NCI-H510A treated with DMSO at 0.1 percent for 48 hours (cell line): ENCODE results near the gene MED27.
"Not testable (repeated sequence)": the region's sequence is repeated elsewhere in the genome, so short reads cannot be mapped to it uniquely, and the experiment has no call there.

Source experiments
- DNase-seq: peaks from one replicate; lab custom pipeline; 2025; lab: John Stamatoyannopoulos, UW

MED27 gene

GRCh38 chr9:132016456-132016855 is 63.2 kb downstream of the MED27 start:
- DNase-seq = no peak

GRCh38 chr9:132015866-132016265 is 63.8 kb downstream of the MED27 start:
- no peak for DNase-seq

DNA sequence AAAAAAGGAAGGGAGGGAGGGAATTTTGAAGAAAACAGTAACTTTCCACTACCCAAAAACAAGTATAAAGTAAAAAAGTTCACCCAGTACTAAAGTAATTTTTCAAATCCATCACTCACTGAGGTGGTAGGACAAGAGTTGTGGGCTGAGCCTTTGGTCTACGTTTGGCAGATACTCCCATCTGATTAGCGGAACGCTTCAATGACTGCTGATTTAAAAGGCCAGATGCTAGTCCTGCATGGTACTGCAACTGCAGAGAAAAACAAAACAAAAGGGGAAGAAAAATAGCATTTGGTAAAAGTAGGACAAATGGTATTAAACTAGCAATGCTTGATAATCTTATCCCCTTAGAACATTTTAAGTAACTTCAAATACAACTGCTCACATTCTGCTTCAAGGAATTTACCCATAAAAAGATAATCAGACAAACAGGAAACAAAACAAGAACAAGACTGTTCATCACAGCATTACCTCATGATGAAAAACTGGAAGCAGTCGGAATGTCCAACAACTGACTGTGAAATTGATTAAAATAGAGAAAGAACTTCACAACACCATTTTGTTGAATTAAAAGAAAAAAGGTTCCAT is 65.4 kb downstream of the MED27 start:
- DNase-seq = no peak

GRCh38 chr9:132012704-132013357 is 66.8 kb downstream of the MED27 start:
- DNase-seq = no peak

DNA sequence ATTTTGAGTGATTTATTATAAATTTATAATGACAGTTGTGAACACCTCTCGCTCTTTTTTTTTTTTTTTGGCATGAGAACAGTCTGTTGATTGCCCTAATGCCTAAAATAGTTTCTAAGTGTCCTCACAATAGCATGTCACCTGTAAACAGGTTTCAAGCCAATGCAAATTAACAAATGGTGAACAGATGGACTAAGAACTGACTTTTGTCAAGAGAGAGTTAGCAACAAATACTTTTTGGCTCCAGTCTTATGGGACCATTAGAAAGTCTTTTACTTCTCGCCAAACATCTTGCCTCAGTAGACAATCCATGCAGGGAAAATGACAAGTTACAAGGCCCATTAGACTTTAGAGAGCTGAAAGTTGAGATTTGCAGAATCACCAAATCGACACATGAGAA is 67.8 kb downstream of the MED27 start:
- DNase-seq = no peak

GRCh38 chr9:132011309-132011708 is 68.4 kb downstream of the MED27 start:
- DNase-seq = no peak

- DNase-seq = not testable (repeated sequence)
Measured at GRCh38 chr9:132010201-132010600, 69.5 kb downstream of the MED27 start.

DNA sequence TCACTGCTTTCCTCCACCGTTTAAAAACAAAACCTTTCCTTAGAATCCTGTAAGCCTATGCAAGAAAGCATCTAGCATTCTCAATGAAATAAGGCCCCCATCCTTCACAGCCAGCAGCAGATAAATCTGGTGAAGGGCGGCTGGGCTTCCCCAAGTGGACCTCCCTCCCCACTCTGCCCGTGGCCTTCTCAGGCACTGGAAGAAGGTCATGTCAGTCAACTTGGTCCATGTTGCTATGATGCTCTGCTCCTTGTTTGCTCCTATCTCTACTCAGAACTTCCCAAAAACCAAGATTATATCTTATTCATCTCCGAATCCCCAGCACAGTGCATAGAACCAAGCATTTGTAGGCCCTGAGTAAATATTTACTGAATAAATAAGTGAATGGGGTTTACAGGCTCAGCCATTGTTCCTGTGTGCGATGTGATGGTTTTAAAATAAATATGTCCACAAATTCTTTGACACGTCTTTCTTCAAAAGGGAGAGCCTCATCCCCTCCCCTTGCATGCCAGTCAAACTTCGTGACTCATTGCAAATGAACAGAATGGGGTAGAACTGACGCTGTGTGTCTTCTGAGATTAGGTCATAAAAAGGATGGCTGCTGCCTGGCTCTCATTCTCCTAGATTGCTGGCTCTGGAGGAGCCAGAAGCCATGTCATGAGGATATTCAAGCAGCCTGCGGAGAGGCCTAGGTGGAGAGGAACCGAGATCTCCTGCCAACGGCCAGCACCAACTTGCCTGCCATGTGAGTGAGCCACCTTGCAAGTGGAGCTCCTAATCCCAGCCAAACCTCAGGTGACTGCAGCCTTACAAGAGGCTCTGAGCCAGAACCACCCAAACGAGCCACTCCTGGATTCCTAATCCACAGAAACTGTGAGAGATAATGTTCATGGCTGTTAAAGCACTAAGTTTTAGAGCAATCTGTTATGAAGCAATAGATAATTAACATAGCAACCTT is 70.5 kb downstream of the MED27 start:
- no peak for DNase-seq

DNA sequence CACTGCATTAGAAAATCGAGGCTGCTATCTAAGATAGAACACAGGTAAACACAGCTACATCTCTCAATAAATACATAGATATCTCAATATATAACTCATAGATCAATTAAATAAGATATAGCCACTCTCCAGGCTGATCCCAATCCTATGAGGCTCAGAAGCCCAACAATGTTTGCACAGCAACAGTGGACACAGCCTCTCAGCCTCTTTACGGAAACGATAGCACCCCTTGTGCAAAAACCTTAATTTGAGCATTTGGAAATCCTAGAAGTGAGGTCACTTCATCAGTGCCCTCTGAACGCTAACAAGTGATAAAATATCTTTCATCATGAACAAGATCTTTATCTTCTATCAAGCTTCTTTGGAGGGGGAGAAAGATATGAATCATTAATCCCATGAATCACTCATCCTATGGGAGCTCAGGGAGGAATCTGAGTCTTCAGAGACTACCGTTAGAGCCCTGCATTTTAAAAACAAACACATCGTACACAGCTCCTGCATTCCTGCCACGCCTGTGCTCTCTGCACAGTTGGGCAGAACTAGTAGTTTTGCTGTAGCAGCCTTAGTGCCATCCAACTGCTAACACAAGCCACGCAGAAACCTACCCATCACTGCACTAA is 71.4 kb downstream of the MED27 start:
- no peak for DNase-seq

DNA sequence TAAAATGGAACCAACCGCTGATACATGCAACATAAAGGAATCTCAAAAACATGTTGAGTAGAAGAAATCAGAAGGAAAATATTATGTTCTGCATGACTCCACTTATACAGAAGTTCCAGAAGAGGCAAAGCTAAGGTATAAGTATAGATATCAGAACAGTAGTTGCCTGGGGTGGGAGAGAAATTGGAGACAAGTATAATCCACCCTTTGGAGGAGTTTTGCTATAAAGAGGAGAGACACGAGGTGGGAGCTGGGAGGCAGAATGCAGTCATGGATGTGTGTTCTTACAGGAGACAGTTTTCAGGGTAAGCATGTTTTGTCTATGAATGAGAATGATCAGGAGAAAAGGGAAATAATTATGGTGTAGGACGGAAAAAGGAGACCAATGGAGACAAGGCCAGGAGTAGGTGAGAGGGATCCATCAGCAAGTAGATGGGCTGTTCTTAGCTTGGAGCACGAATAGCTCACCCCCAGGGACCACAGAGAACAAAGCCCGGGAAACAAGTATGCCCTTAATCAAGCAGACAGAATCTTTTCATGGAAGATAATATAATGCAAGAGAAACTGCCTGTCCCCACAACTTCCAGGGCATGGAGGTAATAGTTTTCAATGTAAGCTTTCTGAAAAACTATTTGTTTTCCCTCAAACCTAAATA is 72.2 kb downstream of the MED27 start:
- DNase-seq = no peak

- DNase-seq = peak; percentile 82
Measured at GRCh38 chr9:132006677-132007370, 72.8 kb downstream of the MED27 start.

- no peak for DNase-seq
Measured at GRCh38 chr9:132005899-132006298, 73.8 kb downstream of the MED27 start.

DNA sequence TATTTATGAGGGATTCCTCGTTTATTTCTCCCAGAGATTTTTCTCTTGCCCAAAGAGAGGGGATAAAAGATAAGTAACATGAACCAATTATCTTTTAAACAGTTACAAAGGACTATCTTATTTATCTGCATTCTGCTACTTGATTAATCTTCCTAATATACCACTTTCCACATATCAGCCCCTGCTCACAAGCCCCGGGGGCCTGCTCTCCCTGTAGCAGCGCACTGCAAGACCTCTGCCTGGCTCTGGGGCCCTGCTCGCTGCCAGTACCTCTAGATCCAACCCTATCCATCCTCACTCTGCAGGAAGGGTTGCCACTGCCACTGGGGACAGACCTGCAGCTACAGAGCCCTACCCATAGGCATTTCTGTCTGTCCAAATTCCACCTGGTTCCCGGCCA is 75.3 kb downstream of the MED27 start:
- DNase-seq = no peak

DNA sequence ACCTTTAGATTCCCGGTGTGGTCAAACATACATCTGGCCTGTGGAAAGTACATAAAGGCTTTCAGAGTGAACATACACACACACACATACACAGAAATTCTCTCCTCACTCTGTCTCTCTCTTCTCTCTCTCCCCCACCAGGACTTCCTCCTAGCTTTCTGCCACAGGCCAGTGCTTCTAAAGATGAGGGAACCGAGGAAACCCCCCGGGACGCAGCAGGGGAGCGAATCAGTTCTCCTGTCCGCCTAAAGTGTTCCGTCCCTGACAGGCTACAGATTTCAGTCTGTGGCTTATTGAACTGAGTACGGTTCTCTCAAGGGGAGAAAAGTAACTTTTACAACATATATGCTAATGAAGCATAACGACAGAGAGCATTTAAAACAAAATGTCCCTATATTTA is 75.8 kb downstream of the MED27 start:
- DNase-seq = no peak

- DNase-seq = no peak
Measured at GRCh38 chr9:132003319-132003704, 76.4 kb downstream of the MED27 start.

DNA sequence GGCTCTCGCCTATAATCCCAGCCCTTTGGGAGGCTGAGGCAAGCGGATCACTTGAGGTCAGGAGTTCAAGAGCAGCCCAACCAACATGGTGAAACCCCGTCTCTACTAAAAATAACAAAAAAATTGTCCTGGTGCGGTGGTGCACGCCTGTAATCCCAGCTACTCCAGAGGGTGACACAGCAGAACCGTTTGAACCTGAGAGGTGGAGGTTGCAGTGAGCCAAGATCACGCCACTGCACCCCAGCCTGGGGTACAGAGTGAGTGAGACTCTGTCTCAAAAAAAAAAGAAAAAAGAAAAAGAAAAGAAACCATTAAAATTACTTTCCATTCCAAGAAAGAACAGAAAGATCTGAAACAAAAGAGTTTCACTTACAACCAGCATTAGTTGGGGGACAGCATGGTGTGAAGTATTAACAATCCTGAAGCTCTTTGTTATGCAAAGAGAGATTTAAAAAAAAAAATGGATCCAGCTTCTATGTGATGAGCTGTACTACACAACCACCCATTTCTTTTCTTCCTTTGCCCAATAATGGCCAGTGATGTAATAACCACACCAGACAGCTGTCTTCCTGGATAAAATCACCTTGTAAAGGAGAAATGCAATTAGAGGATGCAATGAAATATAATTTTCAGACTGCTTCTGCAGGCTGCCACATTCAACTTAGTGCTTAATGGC is 76.9 kb downstream of the MED27 start:
- no peak for DNase-seq

DNA sequence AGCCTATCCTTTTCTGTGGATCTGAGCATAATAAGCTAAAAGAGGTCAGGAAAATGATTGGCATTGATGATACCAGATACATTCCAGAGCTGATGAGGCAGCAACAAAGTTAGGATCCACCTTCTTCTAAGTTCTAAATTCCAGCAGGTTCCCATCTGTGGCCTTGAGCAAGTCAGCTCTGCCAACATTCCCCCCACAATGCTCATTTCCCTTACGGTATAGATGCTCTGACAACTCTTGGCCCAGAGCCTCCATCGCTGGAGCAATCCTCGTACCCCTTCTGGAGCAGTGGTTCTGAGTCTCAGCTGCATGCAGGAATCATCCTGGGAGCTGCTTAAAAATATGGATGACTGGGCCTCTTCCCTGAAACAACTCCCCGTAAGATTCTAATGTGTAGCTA is 78.1 kb downstream of the MED27 start:
- no peak for DNase-seq

DNA sequence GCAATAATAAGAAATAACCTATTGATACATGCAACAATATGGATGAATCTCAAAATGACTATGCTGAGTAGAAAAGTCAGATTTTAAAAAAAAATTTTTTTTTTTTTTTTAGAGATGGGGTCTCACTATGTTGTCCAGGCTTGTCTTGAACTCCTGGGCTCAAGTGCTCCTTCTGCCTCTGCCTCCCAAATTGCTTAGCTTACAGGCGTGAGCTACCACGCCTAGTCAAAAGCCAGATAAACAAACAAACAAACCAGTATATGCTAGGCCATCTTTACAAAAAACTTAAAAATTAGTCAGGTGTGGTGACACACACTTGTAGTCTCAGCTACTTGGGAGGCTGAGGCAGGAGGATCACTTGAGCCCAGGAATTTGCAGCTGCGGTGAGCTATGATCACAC is 79.0 kb downstream of the MED27 start:
- no peak for DNase-seq

DNA sequence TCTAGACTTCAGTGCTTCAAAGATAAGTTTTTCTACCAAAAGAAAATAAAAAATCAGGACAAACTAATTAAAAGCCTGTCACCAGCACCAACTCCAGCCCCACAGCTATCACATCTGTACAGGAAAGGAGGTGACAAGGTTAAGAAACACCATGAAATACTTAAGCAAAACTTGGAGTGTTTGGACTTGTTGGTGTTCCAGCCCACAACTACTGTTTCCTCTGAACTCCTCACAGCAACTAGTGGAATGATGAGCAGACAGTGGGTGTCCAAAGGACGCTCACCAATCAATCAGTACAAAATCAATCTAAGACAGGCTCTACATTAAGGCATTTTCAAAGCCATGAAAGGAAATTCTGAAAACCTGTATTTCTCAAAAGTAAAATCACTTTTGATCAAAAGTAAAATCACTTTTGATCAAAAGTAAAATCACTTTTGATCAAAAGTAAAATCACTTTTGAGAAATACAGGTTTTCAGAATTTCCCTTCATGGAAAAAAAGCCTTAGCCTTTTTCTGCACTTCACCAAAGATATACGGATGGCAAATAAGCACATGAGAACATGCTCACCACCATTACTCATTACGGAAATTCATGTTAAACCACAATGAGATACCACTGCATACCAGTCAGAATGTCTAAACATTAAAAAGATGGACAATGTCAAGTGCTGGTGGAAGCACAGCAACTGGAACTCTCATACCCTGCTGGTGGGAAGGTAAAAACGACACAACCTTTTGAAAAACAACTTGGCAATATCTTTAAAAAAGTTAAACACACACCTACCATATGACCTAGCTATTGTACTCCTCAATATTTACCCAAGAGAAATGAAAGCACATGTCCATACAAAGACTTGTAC is 79.7 kb downstream of the MED27 start:
- no peak for DNase-seq

GRCh38 chr9:131997779-131998178 is 81.9 kb downstream of the MED27 start:
- DNase-seq = no peak
